ENCODE measurements around the gene CTU2. TPM values are rescaled to one million over a fixed set of nuclear protein-coding genes. Genes with fewer than 3 reads are reported as not detected.

The CTU2 gene
- total and polyA plus RNA-seq, 9 of the 15 experiments (the other 6 are each of a cell fraction or from before 2014, with no cell fraction given): 1.3 to 105 (median 23.2) TPM

GRCh38 chr16:88662843-88663606 is 43.3 kb upstream of the CTU2 start, which contains the start of gene MVD (continued):
- no peak for TF ChIP-seq AFF1 (IDR thresholded peaks at IDR 0.05; ENCODE audit: low read depth in 1 of 2, partially characterized antibody in 2 of 2)
- peak; percentile 72 for TF ChIP-seq HCFC1 (IDR thresholded peaks at IDR 0.05; ENCODE audit: low read depth, low read length)
- no peak for TF ChIP-seq ZNF551 (CRISPR knock-in tag; IDR thresholded peaks at IDR 0.05)
- no peak for TF ChIP-seq MTA1 (IDR thresholded peaks at IDR 0.05; ENCODE audit: borderline replicate concordance)

- Histone ChIP-seq H3K9ac (ENCODE audit: insufficient read depth in 1 of 2, low read depth in 2 of 2, low read length in 2 of 2) (peak overlapping the region in 1 of 2 experiments; percentile 79; a peak in 1 of 4 replicates), H4K20me1 (replicated peaks; ENCODE audit: control insufficient read depth, insufficient read depth, low read length) (0 out of 2 replicates have a peak, but pooled peaks cover under 1% of the 10 kb centered on the region), H3K27ac (ENCODE audit: extremely low read depth, low read depth, low read length) (no peak overlapping the region), H3K9me1 (ENCODE audit: control insufficient read depth, insufficient read depth, low read length) (no peaks in the 10 kb centered on the region), H3K4me2 (ENCODE audit: insufficient read depth, low read length) (no peak overlapping the region), H3K4me3 (no peak overlapping the region), H3K36me3 (ENCODE audit: control insufficient read depth, insufficient read depth, low read length) (peaks cover 18% of the 10 kb centered on the region; the same call in 2 of the 3 replicates), H3K27me3 (ENCODE audit: control insufficient read depth in 2 of 2, insufficient read depth in 2 of 2, low read length in 2 of 2) (no peaks in the 10 kb centered on the region), H3K79me2 (ENCODE audit: control insufficient read depth, insufficient read depth, low read length) (peaks cover 49% of the 10 kb centered on the region), H2AFZ (ENCODE audit: low read depth, low read length) (no peak overlapping the region), H3K9me3 (replicated peaks; ENCODE audit: control insufficient read depth, insufficient read depth, low read depth, low read length) (no peaks in the 10 kb centered on the region), H3K4me1 (replicated peaks in 1 of 2; ENCODE audit: control insufficient read depth in 2 of 2, insufficient read depth in 2 of 2, low read length in 2 of 2) (peaks cover 11 to 53% of the 10 kb centered on the region in 2 experiments)
- intact Hi-C loops (cut with micrococcal nuclease) (no loop called here), in situ Hi-C loops (cut with MboI) (no loop called here)
- BruUV-seq (replicated peaks): no TSS peak
- POLR2A ChIA-PET: interaction anchor here (0.6 to 1.3 kb wide), 5 partner anchors 10 to 1282 kb away, joined by 3 to 6 read pairs (median 4); no protein-coding TSS in a partner anchor
- no peak for DNase-seq (ENCODE audit: extremely low read depth in 1 of 4, low spot score in 3 of 4)
- no peak for ATAC-seq
- CTCF ChIA-PET (ENCODE audit: low intra/inter-chr PET ratio): no interaction called here
- no peak for TF ChIP-seq AFF4 (CRISPR knock-in tag; IDR thresholded peaks at IDR 0.05)
- TF ChIP-seq ARNT (IDR thresholded peaks at IDR 0.05): no peak
- TF ChIP-seq BACH1 (tag; IDR thresholded peaks at IDR 0.05): no peak
- TF ChIP-seq ELK1 (CRISPR knock-in tag; IDR thresholded peaks at IDR 0.05): no peak
- TF ChIP-seq BRF2 (IDR thresholded peaks at IDR 0.05; ENCODE audit: borderline replicate concordance, insufficient read depth, insufficient read length): no peak
- FAIRE-seq: no peak
- 47% methylated on average over 4 of the region's 4 CpGs for WGBS (ENCODE audit: insufficient coverage, low coverage, missing lambda C conversion rate)
Measured at GRCh38 chr16:88665148-88665547, 41.2 kb upstream of the CTU2 start.
